OCI-M1 (cell line): ENCODE measurements around the gene PEMT.
"Not testable (repeated sequence)": the region's sequence is repeated elsewhere in the genome, so short reads cannot be mapped to it uniquely, and the experiment has no call there.

ENCODE experiments used
- DNase-seq: peaks from one replicate; lab custom pipeline; 2025; lab: John Stamatoyannopoulos, UW

The PEMT gene, protein sequence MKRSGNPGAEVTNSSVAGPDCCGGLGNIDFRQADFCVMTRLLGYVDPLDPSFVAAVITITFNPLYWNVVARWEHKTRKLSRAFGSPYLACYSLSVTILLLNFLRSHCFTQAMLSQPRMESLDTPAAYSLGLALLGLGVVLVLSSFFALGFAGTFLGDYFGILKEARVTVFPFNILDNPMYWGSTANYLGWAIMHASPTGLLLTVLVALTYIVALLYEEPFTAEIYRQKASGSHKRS

DNA sequence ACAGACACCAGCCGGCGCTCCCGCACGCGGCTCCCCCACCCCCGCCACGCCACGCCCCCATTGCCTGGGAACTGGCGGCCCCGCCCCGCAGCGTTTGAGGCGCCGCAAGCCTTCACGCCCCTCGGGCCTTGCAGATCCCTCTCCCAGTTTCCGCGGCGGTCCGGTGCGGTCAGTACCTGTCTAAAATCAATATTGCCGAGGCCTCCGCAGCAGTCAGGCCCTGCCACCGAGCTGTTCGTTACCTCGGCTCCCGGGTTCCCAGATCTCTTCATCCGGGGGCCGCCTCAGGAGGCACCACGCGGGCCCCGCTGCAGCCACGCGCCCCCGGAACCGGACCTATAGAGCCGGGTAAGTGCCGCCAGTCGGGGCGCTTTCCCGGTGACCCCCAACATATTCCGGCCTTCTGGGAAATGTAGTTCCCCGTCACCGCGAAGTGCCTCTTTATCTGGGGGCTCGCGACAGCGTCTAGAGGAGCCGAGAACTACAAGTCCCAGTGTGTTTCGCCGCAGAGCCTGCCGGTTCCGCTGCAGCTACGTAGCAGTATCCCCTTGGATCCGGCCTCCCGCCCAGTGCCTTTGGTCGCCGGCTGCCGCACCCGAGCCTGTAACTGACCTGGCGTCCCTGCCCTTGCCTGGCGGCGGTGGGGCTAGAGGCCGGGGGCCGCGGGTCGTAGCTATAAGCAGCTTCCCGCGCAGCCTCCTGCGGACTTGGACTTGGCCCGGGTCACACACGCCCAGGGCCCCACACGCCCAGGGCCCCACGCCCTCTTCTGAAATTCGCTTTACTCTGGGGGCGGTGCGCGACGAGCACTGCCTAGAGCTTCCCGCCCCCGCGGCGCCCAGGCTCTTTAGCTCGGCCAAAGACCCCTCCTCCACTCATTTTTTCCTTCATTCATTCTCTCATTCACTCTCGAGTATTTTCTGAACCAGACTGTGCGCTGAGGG, at the start of gene PEMT:
PEMT (minus strand) TSS at position 354 of the 944 bp plus-strand sequence; CDS start at position 272, 82 bp downstream.
- DNase-seq = peak; percentile 96

DNA sequence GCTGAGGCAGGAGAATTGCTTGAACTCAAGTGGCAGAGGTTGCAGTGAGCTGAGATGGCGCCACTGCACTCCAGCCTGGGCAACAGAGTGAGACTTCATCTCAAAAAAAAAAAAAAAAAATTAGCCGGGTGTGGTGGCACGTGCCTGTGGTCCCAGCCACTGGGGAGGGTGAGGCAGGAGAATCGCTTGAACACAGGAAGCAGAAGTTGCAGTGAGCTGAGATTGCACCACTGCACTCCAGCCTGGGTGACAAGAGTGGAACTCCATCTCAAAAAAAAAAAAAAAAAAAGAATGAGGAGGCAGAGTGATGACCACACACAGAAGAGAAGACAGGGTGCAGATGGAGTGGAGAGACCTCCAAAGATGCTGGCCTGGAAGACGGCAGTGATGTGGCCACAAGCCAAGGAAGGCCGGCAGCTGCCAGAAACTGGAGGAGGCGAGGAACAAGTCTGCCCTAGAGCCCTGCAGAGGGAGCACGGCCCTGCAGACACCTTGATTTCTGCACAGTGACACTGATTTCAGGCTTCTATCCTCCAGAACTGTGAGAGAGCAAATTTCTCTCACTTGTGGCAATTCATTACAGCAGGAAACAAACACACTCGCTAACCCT, 48.3 kb upstream of the PEMT start:
- not testable (repeated sequence) for DNase-seq

DNA sequence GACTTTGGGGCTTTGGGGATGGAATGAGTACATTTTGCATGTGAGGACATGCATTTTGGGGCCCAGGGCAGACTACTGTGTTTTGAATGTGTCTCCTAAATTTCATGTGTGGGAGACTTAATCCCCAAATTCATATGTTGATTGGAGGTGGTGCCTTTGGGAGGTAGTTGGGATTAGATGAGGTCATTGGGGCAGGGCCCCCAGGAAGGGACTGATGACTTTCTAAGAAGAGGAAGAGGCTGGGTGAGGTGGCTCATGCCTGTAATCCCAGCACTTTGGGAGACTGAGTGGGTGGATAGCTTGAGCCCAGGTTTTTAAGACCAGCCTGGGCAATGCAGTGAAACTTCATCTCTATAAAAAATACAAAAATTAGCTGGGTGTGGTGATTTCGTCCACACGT, 47.0 kb upstream of the PEMT start:
- DNase-seq = no peak

DNA sequence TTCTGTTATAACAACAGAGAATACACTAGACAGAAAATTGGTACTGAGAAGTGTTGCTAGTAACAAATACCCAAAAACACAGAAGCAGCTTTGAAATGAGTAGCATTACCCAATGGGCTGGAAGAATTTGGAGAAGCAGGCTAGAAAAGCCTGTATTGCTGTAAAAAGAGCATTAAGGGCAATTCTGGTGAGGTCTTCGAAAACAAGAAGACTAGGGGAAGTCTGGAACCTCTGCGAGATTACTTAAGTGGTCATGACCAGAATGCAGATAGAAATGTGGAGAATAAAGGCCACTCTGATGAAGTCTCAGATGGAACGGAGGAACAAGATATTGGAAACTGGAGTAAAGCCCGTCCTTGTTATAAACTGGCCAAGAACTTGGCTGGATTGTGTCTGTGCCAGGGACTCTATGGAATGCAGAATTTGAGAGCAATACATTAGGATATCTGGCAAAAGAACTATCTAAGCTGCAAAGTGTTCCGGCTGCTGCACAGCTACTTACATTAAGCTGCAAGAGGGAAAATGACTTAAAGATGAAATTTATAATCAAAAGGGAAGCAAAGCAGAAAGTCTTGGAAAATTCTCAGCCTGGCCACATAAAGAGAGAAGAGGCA, 44.9 kb upstream of the PEMT start:
- DNase-seq = no peak

DNA sequence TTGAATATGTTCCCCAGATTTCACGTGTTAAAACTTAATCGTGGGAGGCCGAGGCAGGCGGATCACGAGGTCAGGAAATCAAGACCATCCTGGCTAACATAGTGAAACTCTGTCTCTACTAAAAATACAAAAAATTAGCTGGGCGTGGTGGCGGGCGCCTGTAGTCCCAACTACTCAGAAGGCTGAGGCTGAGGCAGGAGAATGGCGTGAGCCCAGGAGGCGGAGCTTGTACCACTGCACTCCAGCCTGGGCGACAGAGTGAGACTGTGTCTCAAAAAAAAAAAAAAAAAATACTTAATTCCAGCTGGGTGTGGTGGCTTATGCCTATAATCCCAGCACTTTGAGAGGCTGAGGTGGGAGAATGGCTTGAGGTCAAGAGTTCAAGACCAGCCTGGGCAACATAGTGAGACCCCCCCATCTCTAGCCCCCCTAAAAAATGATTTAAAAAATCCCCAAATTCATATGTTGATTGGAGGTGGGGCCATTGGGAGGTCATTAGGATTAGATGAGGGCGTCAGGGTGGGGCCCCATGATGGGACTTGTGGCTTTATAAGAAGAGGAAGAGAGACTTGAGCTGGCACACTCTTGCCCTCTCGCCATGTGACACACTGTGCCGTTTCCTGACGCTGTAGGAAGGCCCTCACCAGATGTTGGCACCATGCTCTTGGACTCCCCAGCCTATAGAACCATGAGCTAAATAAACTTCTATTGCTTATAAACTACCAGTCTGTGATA, 44.2 kb upstream of the PEMT start:
- not testable (repeated sequence) for DNase-seq

DNA sequence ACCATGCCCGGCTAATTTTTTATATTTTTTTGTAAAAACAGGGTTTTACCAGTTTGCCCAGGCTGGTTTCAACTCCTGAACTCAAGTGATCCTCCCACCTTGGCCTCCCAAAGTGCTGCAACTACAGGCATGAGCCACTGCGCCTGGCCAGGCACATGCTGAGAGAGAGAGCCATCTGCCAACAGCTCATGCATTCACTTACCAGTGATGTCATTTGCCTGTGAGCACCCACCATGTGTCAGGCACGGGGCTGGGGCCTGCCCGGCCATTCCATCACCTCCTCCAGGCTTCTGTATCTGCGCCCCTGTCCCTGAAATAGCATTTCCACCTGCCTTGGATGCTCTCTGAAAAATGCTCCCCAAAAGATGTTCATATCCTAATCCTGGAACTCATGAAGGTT, 43.6 kb upstream of the PEMT start:
- DNase-seq = no peak

DNA sequence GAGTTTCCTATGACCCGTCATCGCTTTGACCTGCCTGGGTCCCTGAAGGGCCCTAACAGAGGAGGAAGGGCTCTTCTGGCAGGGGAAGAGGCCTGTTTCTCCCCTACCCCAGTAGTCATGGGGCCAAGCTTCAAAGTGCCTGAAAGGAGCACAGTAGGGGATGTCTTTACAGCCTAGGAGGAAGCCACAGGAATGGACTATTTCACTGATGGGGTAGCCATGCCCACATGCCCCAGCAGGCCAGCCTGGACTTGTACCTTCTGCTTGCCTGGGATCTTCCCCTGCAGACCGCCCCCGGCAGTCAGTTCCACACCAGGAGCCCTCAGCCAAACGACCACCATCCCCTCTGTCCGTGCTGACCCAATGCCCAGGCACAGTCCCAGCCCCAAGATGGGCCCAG, 41.8 kb upstream of the PEMT start:
- no peak for DNase-seq

DNA sequence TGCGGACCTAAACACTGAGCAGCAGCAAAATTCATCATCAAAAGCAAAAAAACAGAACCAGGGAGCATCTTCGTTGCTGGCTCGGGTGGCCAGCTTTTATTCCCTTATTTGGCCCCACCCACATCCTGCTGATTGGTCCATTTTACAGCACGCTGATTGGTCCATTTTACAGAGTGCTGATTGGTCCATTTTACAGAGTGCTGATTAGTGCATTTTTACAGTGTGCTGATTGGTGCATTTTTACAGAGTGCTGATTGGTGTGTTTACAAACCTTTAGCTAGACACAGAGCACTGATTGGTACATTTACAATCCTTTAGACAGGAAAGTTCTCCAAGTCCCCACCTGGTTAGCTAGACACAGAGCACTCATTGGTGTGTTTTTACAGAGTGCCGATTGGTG, 41.2 kb upstream of the PEMT start:
- DNase-seq = peak; percentile 25

DNA sequence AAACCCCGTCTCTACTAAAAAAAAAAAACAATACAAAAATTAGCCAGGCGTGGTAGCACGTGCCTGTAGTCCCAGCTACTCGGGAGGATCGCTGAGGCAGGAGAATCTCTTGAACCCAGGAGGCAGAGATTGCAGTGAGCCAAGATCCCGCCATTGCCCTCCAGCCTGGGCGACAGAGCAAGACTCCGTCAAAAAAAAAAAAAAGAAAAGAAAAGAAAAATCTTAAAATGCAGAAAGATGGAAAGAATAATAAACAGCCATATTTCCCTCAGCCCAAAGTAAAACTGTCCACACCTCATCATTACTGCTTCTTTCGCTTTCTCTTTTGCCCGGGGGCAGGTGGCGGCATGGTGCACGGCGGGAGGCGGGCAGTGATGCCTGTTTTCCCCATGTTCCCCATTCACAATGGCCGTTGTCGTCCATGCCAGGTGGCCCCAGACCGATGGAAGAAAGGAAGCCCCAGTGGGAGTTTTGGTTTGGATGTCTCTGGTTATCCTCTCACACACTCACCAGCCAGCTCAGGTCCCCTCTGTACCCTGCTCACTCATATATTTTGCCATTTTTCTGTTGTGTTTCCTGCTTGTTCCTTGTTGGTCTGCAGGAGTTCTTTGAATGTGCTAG, 37.0 kb upstream of the PEMT start:
- peak; percentile 52 for DNase-seq

DNA sequence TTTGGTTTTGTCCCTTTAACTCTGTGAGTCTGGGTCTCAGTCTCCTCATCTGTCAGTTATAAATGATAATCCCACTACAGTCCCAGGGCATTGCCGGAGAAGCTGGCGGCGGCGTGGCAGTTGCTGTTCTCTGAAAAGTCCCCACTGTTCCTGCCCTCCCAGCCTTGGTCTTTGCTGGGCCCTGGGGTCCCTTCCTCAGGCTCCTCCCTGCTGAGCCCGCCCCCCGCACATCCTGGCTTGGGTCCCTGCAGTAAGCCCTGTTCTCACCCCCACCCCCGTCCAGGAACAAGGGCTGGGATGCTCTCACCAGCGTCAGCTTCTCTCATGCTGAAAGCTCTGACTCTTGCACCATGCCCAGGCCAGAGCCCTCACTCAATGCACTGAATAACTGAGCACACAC, 35.3 kb upstream of the PEMT start:
- DNase-seq = no peak

DNA sequence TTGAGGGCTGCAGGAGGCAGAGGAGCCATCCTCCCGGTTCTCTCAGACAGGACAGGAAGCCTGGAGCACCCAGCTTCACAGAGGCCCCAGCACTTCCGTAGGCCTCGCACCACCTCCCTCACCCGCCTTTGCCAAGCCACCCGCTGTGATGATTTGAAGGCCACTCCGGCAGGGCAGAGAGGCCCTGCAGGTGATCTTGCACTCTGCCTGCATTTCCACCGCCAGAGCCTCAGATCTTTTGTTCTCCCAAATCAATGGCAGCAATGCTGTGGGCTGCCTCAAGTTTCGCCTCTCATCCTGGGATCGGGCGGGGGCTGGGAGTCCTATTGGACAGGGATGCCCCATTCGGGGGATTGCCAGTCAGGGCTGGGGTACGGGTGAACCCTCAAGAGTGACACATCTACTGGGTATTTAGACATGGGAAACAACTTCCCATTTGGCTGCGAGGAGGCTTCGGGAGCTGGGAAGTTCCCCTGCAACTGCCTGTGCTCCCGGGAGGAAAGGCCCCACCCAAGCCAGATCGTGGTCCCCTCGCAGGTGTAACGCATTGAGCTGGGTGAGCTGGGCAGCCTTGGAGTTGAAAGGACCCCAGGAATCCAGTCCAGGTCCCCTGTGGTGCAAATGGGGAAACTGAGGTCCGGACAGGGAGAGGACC, 34.8 kb upstream of the PEMT start:
- no peak for DNase-seq

DNA sequence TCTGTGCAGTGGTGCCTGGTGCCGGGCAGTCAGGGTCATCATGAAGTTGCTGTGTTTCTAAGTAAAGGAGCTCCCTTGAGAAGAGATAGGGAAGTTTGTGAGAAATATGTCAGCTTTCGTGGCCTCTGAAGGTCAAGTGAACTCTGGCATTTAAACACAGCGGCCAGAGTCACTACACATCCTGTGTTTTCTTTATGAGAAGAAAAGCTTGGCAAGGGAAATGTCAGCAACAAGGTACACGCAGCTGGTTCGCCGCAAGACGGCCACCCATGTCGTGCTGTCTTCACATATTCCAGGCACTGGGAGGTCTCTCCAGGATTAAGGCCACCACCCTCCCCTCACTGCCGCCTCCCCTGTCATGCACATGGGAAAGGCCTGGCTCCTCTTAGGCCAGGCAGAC, 33.2 kb upstream of the PEMT start:
- no peak for DNase-seq

DNA sequence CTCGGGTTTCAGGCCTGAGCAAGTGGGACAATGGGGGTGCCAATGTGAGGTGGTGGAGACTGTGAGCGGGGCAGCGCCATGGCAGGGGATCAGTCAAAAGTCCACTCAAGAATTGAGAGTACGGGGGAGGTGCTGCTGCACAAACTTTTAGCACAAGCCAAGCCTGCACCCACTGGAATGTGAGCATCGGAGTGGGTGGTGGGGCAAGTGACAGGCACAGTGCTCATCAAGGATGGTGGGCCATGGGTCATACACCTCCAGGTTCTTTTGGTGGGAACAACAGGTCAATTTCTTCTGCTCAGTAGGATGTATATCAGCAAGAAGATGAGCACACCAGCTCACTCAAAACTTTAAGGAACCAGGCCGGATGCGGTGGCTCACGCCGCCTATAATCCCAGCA, 32.4 kb upstream of the PEMT start:
- no peak for DNase-seq

DNA sequence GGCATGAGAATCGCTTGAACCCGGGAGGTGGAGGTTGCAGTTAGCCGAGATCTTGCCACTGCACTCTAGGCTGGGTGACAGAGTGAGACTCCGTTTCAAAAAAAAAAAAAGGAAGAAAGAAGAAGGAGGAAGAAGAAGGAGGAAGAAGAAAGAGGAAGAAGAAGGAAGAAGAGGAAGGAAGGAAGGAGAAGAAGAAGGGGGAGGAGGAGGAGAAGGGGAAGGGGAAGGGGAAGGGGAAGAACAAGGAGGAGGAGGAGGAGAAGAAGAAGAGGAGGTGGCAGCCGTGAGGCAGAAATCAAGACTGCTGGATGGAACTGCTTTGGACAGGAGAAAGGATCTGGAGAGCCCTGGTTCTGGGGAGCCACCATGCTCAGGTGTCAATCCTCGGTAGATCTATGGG, 29.7 kb upstream of the PEMT start:
- DNase-seq = no peak

DNA sequence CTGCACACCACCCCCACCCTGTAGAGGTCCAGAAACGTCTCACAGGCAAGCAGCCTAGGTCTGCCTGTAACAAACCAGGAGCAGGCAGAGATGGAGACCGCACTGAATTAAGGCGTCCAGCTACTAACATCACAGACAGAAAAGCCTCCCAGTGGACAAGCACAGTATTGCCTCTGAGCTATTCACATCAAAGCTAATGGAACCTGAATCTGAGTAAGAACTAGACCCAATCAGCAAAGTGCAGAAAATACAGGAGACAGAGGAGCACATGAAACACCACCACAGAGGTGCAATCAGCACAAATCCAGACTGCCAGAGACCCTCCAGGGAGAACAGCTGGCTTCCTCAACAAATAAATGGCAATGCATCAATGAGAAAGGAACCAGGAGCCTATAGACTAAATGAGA, 22.2 kb upstream of the PEMT start:
- DNase-seq = peak; percentile 73

DNA sequence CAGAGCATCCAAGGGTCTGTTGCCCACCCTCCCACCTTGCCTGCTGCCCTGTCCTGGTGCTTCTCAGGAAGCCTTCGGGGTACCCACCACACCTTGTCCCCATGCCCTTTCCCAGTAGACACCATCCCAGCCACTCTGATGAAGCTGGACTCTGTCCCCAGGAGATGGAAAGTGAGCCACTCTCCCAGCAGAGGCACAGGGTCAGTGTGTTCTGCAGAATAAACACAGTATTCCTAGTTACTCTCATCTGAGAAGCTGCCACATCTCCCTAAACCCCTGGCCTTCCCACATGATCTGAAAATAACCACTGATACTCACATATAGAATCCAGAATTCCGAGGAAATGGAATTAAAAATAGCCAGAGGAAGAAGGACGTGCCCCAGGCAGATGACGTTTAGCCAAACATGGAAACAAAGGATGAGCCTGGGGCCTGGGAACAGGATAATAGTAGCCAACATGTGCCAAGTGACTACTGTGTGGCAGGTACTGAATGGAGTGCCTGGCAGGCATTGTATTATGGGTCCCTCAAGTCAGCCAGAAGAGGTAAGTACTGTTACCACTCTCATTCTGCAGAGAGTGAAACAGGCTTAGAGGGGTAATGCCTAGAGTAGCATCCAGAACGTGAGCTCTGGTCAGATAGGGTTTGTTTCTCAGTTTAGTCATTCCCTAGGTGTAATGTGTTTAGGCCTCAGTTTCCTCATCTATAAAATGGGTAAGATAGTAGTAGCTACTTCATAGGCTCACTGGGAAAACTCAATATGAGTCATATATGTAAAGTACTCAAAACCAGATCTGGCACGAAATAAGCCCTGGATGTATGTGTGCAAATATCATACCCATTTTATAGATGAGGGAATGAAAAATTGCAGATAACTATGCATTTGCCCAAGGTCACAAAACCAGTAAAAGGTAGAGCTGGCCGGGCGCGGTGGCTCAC, 20.8 kb upstream of the PEMT start:
- no peak for DNase-seq

DNA sequence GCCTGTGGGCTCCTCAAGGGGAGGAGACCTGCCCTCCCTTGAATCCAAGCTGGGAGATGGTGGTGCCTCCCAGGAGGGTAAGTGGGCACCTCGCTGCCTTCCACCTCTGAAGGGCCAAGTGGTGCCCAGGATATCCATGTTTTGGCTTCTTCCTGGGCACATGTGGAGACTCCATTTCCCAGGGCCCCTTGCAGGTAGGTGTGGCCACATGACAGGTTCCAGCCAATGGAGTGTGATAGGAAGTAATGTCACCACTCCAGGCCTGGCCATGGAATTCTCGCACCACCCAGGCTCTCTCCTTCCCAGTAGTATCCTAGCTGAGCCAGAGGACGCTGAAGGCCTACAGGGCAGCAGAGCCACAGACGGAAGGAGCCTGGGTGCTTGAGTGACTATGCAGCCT, 17.6 kb upstream of the PEMT start:
- no peak for DNase-seq

DNA sequence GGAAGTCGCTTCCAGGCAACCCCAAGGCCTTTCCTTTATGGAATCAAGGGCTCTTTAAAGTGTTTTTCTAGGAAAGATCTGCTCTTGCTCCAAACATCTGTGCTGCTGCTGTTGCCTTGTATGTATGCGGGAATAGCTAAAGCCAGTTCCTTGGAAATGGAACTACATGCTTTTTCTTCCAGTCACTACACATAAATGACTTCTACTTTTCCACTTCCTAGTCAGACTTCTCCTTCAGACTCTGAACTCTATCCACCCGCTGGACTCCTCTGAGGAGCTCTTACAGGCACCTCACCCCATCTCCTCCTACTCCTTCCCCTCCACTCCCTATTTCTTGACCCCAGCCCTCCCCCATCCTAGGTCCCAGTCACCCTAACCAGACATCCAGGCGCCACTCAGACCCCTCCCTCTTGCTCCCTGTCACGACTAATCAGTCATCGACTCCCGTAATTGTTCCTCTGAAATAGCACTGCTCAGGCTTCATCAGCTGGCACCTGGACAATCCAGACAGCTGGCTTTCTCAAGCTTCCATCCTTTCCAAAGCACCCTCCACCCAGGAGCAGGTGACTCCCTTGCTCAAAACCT, 15.0 kb upstream of the PEMT start:
- no peak for DNase-seq

DNA sequence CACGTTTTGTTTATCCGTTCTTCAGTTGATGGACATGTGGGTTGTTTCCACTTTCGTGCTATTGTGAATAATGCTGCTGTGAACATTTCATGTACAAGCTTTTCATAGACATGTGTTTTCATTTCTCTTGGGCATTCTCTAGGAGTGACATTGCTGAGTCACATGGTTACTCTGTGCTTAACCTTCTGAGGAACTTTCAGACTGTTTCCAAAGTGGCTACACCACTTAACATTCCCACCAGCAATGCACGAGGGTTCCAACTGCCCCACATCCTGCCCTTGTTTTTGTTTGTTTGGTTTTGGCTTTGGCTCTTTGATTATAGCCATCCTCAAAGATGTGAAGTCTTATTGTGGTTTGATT, 14.2 kb upstream of the PEMT start:
- DNase-seq = no peak
